ENCODE measurements around the gene MYL5. TPM values are rescaled to one million over a fixed set of nuclear protein-coding genes. Genes with fewer than 3 reads are reported as not detected.

Gene MYL5
- total RNA-seq, 4 donors from 2014 or later = 20.3 to 199 (median 33.4) TPM

DNA sequence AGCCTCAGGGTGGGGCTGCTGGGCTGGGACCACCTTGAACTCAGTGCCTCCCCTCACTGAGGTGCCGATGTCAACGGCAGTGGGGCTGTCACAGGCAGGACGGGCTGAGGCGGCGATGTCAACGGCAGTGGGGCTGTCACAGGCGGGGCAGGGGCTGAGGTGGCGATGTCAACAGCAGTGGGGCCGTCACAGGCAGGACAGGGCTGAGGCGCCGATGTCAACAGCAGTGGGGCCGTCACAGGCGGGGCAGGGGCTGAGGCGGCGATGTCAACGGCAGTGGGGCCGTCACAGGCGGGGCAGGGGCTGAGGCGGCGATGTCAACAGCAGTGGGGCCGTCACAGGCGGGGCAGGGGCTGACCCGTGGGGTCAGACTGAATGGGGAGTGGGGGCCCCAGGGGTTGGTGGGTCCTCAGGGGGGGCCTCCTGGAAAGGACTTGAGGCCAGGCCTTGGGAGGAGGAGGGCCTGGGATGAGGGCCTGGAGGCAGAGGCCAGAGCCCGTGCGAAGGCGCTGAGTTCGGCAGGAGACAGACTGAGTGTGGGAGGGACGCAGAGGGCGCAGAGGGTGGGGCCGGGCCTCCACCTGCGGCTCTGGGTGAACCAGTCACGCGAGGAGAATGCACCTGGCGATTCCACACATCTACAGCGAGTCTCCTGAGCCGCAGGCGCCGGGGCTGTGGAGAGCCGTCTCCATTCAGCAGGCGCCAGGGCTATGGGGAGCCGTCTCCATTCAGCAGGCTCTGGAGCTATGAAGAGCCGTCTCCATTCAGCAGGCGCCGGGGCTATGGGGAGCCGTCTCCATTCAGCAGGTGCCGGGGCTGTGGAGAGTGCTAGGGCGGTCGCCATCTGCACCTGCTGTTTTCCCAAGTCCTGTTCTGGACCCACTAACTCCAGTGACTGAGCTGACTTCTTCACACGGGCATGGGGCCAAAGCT is 23.1 kb upstream of the MYL5 start:
- no peaks in the 10 kb centered on the region for H3K4me1 ChIP-seq
- intact Hi-C loops (cut with DNase I; ENCODE audit: low total_unique reads) = no loop called here
- H3K27ac ChIP-seq = no peak overlapping the region
- no peaks in the 10 kb centered on the region for H3K9me3 ChIP-seq
- peaks cover 74% of the 10 kb centered on the region for H3K27me3 ChIP-seq
- H3K4me3 ChIP-seq = no peak overlapping the region
- WGBS, 2 donors (ENCODE audit: low coverage in 1 of 2) = 54% methylated on average over 49 of the region's 49 CpGs; no CpG with 5 or more reads in 1 of the 2 donors
- TF ChIP-seq POLR2A (IDR thresholded peaks at IDR 0.05) = no peak
- TF ChIP-seq, protein P1, sequence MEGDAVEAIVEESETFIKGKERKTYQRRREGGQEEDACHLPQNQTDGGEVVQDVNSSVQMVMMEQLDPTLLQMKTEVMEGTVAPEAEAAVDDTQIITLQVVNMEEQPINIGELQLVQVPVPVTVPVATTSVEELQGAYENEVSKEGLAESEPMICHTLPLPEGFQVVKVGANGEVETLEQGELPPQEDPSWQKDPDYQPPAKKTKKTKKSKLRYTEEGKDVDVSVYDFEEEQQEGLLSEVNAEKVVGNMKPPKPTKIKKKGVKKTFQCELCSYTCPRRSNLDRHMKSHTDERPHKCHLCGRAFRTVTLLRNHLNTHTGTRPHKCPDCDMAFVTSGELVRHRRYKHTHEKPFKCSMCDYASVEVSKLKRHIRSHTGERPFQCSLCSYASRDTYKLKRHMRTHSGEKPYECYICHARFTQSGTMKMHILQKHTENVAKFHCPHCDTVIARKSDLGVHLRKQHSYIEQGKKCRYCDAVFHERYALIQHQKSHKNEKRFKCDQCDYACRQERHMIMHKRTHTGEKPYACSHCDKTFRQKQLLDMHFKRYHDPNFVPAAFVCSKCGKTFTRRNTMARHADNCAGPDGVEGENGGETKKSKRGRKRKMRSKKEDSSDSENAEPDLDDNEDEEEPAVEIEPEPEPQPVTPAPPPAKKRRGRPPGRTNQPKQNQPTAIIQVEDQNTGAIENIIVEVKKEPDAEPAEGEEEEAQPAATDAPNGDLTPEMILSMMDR (IDR thresholded peaks at IDR 0.05) = no peak
- DNase-seq = no peak
- in situ Hi-C loops (cut with MboI; ENCODE audit: low pct_ligation_motif_present in 1 of 4, low pct_unique_long_range_greater_than_20kb in 1 of 4, low sequenced_read_pairs in 3 of 4) = no loop called here
- H3K36me3 ChIP-seq = no peaks in the 10 kb centered on the region

DNA sequence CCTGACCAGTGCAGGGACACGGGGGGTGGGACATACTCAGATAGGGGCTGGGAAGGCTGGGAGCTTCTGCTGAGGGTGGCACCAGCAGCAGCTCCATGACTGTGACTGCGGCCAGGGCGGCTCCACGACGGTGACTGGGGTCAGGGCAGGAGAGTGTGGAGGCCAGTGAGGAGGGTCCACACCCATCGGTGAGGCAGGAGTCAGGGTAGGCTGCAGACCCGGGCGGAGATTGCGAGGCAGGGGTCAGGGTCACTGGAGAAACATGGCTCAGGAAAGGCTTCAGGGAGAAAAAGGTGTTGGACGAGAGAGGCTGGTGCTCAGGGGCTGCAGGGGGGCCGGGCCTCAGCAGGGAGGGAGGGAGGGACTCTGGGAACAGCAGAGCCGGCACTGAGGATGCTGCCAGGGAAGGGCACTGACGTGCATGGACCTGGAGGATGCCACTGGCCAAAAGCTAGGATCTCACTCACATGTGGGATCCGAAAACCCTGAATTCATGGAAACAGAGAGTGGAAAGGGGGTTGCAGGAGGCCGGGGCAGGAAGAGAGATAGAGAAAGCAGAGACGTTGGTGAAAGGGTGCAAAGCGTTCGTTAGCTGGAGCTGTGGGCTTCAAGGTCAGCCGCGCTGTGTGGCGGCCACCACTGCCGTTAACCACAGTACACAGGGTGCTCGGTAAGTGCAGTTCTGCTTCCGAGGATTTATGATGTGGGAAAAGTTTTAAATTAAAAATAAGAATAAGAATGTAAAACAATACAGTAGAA is 22.3 kb upstream of the MYL5 start:
- no peak for DNase-seq
- Histone ChIP-seq H3K4me3 (no peak overlapping the region), H3K27me3 (peaks cover 68% of the 10 kb centered on the region), H3K27ac (no peak overlapping the region), H3K9me3 (no peaks in the 10 kb centered on the region), H3K36me3 (no peaks in the 10 kb centered on the region), H3K4me1 (no peaks in the 10 kb centered on the region)
- intact Hi-C loops (cut with DNase I; ENCODE audit: low total_unique reads) (no loop called here), in situ Hi-C loops (cut with MboI; ENCODE audit: low pct_ligation_motif_present in 1 of 4, low pct_unique_long_range_greater_than_20kb in 1 of 4, low sequenced_read_pairs in 3 of 4) (no loop called here)
- TF ChIP-seq POLR2A (IDR thresholded peaks at IDR 0.05) = no peak
- no peak for TF ChIP-seq EP300 (IDR thresholded peaks at IDR 0.05; ENCODE audit: low read depth)
- TF ChIP-seq POLR2AphosphoS5 (IDR thresholded peaks at IDR 0.05) = no peak
- TF ChIP-seq, protein P1 (IDR thresholded peaks at IDR 0.05) = no peak
- WGBS, 2 donors (ENCODE audit: low coverage in 1 of 2) = 70 to 75% methylated on average over 10 to 24 of the region's 24 CpGs

DNA sequence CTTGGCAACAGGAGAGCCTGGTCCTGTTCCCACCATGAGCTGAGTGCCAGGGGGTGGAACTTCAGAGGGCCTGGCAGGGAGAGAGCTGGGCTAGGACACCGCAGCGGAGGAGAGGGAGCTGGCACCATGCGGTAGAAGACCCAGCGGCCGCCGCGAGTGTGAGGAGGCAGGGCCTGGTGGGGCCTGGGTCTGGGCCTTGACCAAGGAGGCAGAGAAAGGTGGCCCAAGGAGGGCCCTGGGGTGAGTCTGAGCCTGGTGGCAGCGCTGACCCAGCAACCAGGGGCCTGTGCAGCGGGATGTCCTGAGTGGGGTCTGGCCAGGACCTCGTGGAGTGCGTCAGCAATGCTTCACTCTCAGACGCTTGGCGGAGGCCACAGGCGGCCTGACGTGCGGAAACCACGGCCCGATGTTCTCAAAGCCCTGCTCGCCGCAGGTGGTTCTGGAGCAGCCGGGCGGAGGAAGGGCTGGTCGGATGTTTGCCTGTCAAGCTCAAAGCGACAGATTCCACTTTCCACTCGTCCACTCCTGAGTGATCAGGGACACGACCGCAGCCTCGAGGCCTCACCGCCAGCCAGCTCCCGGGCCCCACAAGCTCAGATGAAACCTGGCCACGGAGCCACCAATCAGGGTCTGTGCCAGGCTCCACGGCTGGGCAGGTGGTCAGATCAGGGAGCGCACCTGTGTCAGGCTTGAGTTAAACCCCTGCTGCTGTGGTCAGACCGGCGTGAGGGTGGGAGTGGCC is 21.1 kb upstream of the MYL5 start:
- WGBS, 2 donors (ENCODE audit: low coverage in 1 of 2) = 88% methylated on average over 34 of the region's 35 CpGs; no CpG with 5 or more reads in 1 of the 2 donors
- peaks cover 59% of the 10 kb centered on the region for H3K27me3 ChIP-seq

DNA sequence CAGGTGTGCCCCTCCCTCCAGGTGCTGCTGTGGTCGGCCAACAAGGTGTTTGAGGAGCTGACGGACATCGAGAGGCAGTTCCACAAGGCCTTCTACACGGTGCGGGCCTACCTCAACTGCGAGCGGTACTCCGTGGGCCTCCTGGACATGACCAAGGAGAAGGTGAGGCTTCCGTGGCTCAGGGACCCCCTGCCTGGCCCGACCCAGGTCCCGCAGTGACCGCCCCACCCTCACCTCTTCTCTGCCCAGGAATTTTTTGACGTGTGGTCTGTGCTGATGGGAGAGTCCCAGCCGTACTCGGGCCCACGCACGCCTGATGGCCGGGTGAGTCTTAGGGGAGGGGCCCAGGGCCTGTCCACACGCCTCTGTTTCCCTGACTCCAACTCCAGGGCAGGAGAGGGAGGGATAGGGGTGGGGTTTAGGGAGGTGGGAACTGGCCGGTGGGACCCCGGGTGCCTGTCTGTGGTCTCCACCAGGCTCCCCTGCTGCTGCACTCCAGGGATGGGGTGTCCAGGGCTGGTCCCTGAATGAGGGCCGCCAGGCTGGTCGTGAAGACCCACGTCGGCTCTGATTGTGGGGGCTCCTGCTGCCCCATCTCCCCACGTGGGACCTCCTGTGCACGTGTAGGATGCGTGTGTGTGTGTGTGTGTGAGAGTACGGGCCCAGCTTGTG is 20.4 kb upstream of the MYL5 start:
- H3K27me3 ChIP-seq = peaks cover 52% of the 10 kb centered on the region
- no peak for TF ChIP-seq EP300 (IDR thresholded peaks at IDR 0.05; ENCODE audit: low read depth)
- in situ Hi-C loops (cut with MboI; ENCODE audit: low pct_ligation_motif_present in 1 of 4, low pct_unique_long_range_greater_than_20kb in 1 of 4, low sequenced_read_pairs in 3 of 4) = no loop called here

More for the DNA sequence above, 21.1 kb upstream of the MYL5 start:
- Histone ChIP-seq H3K9me3 (no peaks in the 10 kb centered on the region), H3K4me1 (no peaks in the 10 kb centered on the region), H3K36me3 (no peaks in the 10 kb centered on the region), H3K4me3 (no peak overlapping the region), H3K27ac (no peak overlapping the region)
- intact Hi-C loops (cut with DNase I; ENCODE audit: low total_unique reads) (no loop called here), in situ Hi-C loops (cut with MboI; ENCODE audit: low pct_ligation_motif_present in 1 of 4, low pct_unique_long_range_greater_than_20kb in 1 of 4, low sequenced_read_pairs in 3 of 4) (no loop called here)
- no peak for DNase-seq
- TF ChIP-seq POLR2A (IDR thresholded peaks at IDR 0.05) = no peak

More for the DNA sequence above, 20.4 kb upstream of the MYL5 start:
- intact Hi-C loops (cut with DNase I; ENCODE audit: low total_unique reads) = no loop called here
- H3K4me1 ChIP-seq = no peaks in the 10 kb centered on the region
- H3K4me3 ChIP-seq = no peak overlapping the region
- no peak overlapping the region for H3K27ac ChIP-seq
- H3K9me3 ChIP-seq = no peaks in the 10 kb centered on the region
- DNase-seq = no peak
- H3K36me3 ChIP-seq = no peaks in the 10 kb centered on the region
- 84% methylated on average over 28 of the region's 29 CpGs; no CpG with 5 or more reads in 1 of the 2 donors for WGBS, 2 donors (ENCODE audit: low coverage in 1 of 2)
